Activated CD4-positive, alpha-beta memory T cell treated with anti-CD3 and anti-CD28 coated beads for 36 hours (primary cell): ENCODE measurements around the gene RPS4Y1. TPM values are rescaled to one million over a fixed set of nuclear protein-coding genes. Genes with fewer than 3 reads are reported as not detected.

Source experiments
- CTCF ChIA-PET: fragments of 350-600 bp; sonication (Branson Sonifier 250); formaldehyde crosslinking; loops from one replicate; lab custom pipeline; 2021; ENCODE audit warnings: antibody characterized with exemption, inconsistent platforms; lab: Charles Lee
- POLR2A ChIA-PET: fragments of 350-600 bp; sonication (Branson Sonifier 250); formaldehyde crosslinking; loops from one replicate; lab custom pipeline; 2021; ENCODE audit warnings: antibody characterized with exemption; lab: Charles Lee
- DNase-seq: peaks from one replicate; pipeline ENCODE4 v3.0.0-alpha.2; 2020
- H3K27ac Mint-ChIP-seq: one replicate; pipeline ENCODE4 v1.8.0; 2021; ENCODE audit warnings: mixed read lengths
- H3K27me3 Mint-ChIP-seq: one replicate; pipeline ENCODE4 v1.8.0; 2021; ENCODE audit warnings: mixed read lengths
- H3K36me3 Mint-ChIP-seq: one replicate; pipeline ENCODE4 v1.8.0; 2021; ENCODE audit warnings: mixed read lengths
- H3K4me1 Mint-ChIP-seq: one replicate; pipeline ENCODE4 v1.8.0; 2021; ENCODE audit warnings: low read depth, mixed read lengths
- H3K4me3 Mint-ChIP-seq: one replicate; pipeline ENCODE4 v1.8.0; 2021; ENCODE audit warnings: mild to moderate bottlenecking, mixed read lengths
- H3K9me3 Mint-ChIP-seq: one replicate; pipeline ENCODE4 v1.8.0; 2021; ENCODE audit warnings: mixed read lengths
- intact Hi-C: fragments of 100-400 bp; cut with micrococcal nuclease; formaldehyde crosslinking; loops from one replicate; pipeline ENCODE4 v1.15.1; 2023
- total RNA-seq, 2 experiments: library from RNA; stranded (reverse); gene quantifications; one replicate each; pipeline ENCODE4 v1.2.3, GENCODE V29; 2021

Gene RPS4Y1
- total RNA-seq, 2 experiments from 2014 or later = 295 to 302 TPM

GRCh38 chrY:2887386-2887785 lies 46.0 kb downstream of the RPS4Y1 start:
- no peaks in the 10 kb centered on the region for H3K36me3 Mint-ChIP-seq
- ChIA-PET CTCF (interaction anchor here (1.6 kb wide), 1 partner anchor 46 kb away, joined by 3 read pairs; no protein-coding TSS in a partner anchor), POLR2A (interaction anchor here (1.0 kb wide), 1 partner anchor 16 kb away, joined by 3 read pairs; no protein-coding TSS in a partner anchor)
- H3K27ac Mint-ChIP-seq = peak overlapping the region; percentile 98
- H3K4me1 Mint-ChIP-seq = peaks cover 24% of the 10 kb centered on the region
- H3K27me3 Mint-ChIP-seq = no peaks in the 10 kb centered on the region
- DNase-seq = peak; percentile 66
- H3K4me3 Mint-ChIP-seq = peak overlapping the region; percentile 63
- peaks cover 9% of the 10 kb centered on the region for H3K9me3 Mint-ChIP-seq
- intact Hi-C loops = loop anchor here (1.0 kb wide), 1 partner anchor 46 kb away; the partner anchor contains the start of gene RPS4Y1

- POLR2A ChIA-PET = interaction anchor here (1.0 kb wide), 1 partner anchor 15 kb away, joined by 3 read pairs; no protein-coding TSS in a partner anchor
- CTCF ChIA-PET = interaction anchor here (1.0 to 1.6 kb wide), 2 partner anchors 45 to 47 kb away, joined by 3 read pairs; partner anchors contain the start of gene ZFY
- Mint-ChIP-seq H3K4me1 (peaks cover 24% of the 10 kb centered on the region), H3K9me3 (peaks cover 9% of the 10 kb centered on the region), H3K27ac (peak overlapping the region; percentile 98), H3K27me3 (no peaks in the 10 kb centered on the region), H3K4me3 (peak overlapping the region; percentile 63), H3K36me3 (no peaks in the 10 kb centered on the region)
- intact Hi-C loops = loop anchor here (1.0 to 2.0 kb wide), 4 partner anchors 25 to 48 kb away; partner anchors contain the start of gene RPS4Y1
- DNase-seq = peak; percentile 54
Observed at GRCh38 chrY:2887955-2888354, 46.6 kb downstream of the RPS4Y1 start.

GRCh38 chrY:2893471-2893870 lies 52.1 kb downstream of the RPS4Y1 start:
- H3K27me3 Mint-ChIP-seq = no peaks in the 10 kb centered on the region
- no peaks in the 10 kb centered on the region for H3K9me3 Mint-ChIP-seq
- H3K4me1 Mint-ChIP-seq = peaks cover 4% of the 10 kb centered on the region
- H3K36me3 Mint-ChIP-seq = no peaks in the 10 kb centered on the region
- H3K27ac Mint-ChIP-seq = no peak overlapping the region
- no peak overlapping the region for H3K4me3 Mint-ChIP-seq
- intact Hi-C loops = no loop called here
- POLR2A ChIA-PET = no interaction called here
- CTCF ChIA-PET = no interaction called here
- no peak for DNase-seq

GRCh38 chrY:2896050-2896449 lies 54.6 kb downstream of the RPS4Y1 start:
- DNase-seq = no peak
- Mint-ChIP-seq H3K36me3 (peaks cover 6% of the 10 kb centered on the region), H3K27me3 (no peaks in the 10 kb centered on the region), H3K4me1 (no peaks in the 10 kb centered on the region), H3K9me3 (no peaks in the 10 kb centered on the region), H3K27ac (no peak overlapping the region), H3K4me3 (no peak overlapping the region)
- ChIA-PET CTCF (no interaction called here), POLR2A (no interaction called here)
- intact Hi-C loops = no loop called here

GRCh38 chrY:2907356-2907755 lies 66.0 kb downstream of the RPS4Y1 start:
- intact Hi-C loops = no loop called here
- Mint-ChIP-seq H3K9me3 (peaks cover 3% of the 10 kb centered on the region), H3K27ac (no peak overlapping the region), H3K36me3 (peaks cover under 1% of the 10 kb centered on the region), H3K4me1 (no peaks in the 10 kb centered on the region), H3K27me3 (no peaks in the 10 kb centered on the region), H3K4me3 (no peak overlapping the region)
- ChIA-PET POLR2A (no interaction called here), CTCF (no interaction called here)
- DNase-seq = no peak

GRCh38 chrY:2913066-2913815 lies 71.8 kb downstream of the RPS4Y1 start:
- H3K36me3 Mint-ChIP-seq = no peaks in the 10 kb centered on the region
- peaks cover 2% of the 10 kb centered on the region for H3K9me3 Mint-ChIP-seq
- peak overlapping the region; percentile 26 for H3K27ac Mint-ChIP-seq
- CTCF ChIA-PET = no interaction called here
- H3K4me3 Mint-ChIP-seq = no peak overlapping the region
- DNase-seq = peak; percentile 46
- peaks cover 5% of the 10 kb centered on the region for H3K4me1 Mint-ChIP-seq
- H3K27me3 Mint-ChIP-seq = no peaks in the 10 kb centered on the region
- POLR2A ChIA-PET = no interaction called here
- intact Hi-C loops = loop anchor here (1.0 kb wide), 2 partner anchors 22 to 25 kb away; partner anchors contain the start of gene ZFY

Other genes with a start within 250 kb of the RPS4Y1 start
- not detected for gene SRY, start 53.9 kb upstream of the RPS4Y1 start, total RNA-seq
- gene ZFY, start 93.8 kb downstream of the RPS4Y1 start, total RNA-seq = 10 to 100 TPM; 13.0 to 13.1 TPM